Heart right ventricle (tissue), 16 donors: Measurements from ENCODE around the gene CDADC1. TPM values are rescaled to one million over a fixed set of nuclear protein-coding genes. Genes with fewer than 3 reads are reported as not detected.

Experiments used
- ATAC-seq, 8 donors: fragments of 200-7000 bp; cut with Tn5 transposase; one replicate each; pipeline ENCODE4 v1.9.1; 2020; ENCODE audit warnings: mild to moderate bottlenecking in 8 of 8, moderate library complexity in 8 of 8, moderate number of reproducible peaks in 1 of 8
- DNase-seq, 2 donors: peaks; one replicate each; pipeline ENCODE4 v3.0.0-alpha.2; 2020
- H3K27ac ChIP-seq, 10 donors: fragments of 200-600 bp; sonication (generic) in 2 of 10; one replicate each; pipeline versions ENCODE4 v1.5.0 to v1.8.0; 2020 to 2022; ENCODE audit warnings: mild to moderate bottlenecking in 3 of 10
- H3K27me3 ChIP-seq, 7 donors: fragments of 200-600 bp; one replicate each; pipeline ENCODE4 v1.8.0; 2021 to 2022; ENCODE audit warnings: mild to moderate bottlenecking in 2 of 7
- H3K36me3 ChIP-seq, 9 donors: fragments of 200-600 bp; sonication (generic) in 1 of 9; one replicate each; pipeline versions ENCODE4 v1.5.0 to v1.8.0; 2020 to 2022; ENCODE audit warnings: mild to moderate bottlenecking in 2 of 9
- H3K4me1 ChIP-seq, 9 donors: fragments of 200-600 bp; sonication (generic) in 1 of 9; one replicate each; pipeline versions ENCODE4 v1.5.0 to v1.8.0; 2020 to 2022; ENCODE audit warnings: mild to moderate bottlenecking in 4 of 9
- H3K4me3 ChIP-seq, 10 donors: fragments of 200-600 bp; sonication (generic) in 2 of 10; one replicate each; pipeline versions ENCODE4 v1.5.0 to v1.8.0; 2020 to 2022; ENCODE audit warnings: mild to moderate bottlenecking in 7 of 10, moderate library complexity in 2 of 10
- H3K9me3 ChIP-seq, 11 donors: fragments of 200-600 bp in 10 of 11; sonication (generic) in 2 of 11; one replicate each; pipeline versions ENCODE4 v1.5.0 to v1.8.0; 2013 to 2022; ENCODE audit warnings: mild to moderate bottlenecking in 2 of 11, control low read depth in 1 of 11, moderate library complexity in 1 of 11
- CTCF ChIP-seq, 9 donors: fragments of 200-600 bp; sonication (generic) in 2 of 9; IDR thresholded peaks; one replicate each; pipeline versions ENCODE4 v1.5.0 to v1.8.0; 2021 to 2022; ENCODE audit warnings: antibody characterized with exemption in 9 of 9, mild to moderate bottlenecking in 5 of 9, moderate library complexity in 1 of 9
- WGBS, 2 donors: extraction: QIAGEN DNeasy Blood & Tissue Kit; methylation state at CpG; one replicate each; pipeline ENCODE4 v1.1.7; 2013; ENCODE audit warnings: inconsistent platforms in 1 of 2; 5-methylcytosine and 5-hydroxymethylcytosine counted together
- intact Hi-C, 10 donors: fragments of 100-400 bp; cut with DNase I; formaldehyde crosslinking; loops; one replicate each; pipeline versions ENCODE4 v1.11.1 to v1.14.2; 2022
- polyA plus RNA-seq, 2 donors: library from polyadenylated mRNA; stranded (reverse); fragments of 200-250 nt; gene quantifications; one replicate each; pipeline ENCODE4 v1.2.3, GENCODE V29; 2013
- total RNA-seq, 10 donors: library from RNA; stranded (reverse); fragmentation: NEBNext Ultra II Directional in 3 of 10; extraction: Animal tissue kit (Norgen Biotek cat#: 25700) in 3 of 10; gene quantifications; one replicate each; pipeline versions ENCODE4 v1.2.1 to v1.2.4, GENCODE V29; 2021 to 2023
- donor health status: Arrhythmogenic right ventricular cardiomyopathy.
- donor health status: ischemic (EF 13 %, LVEDD 7.1; RV severe dilation, severe dysfunction).
- donor health status: healthy with polysubstance abuse.
- donor health status: DM: no; HTN: yes; CAD: no.
- donor health status: DM: no; HTN: no; CAD: no.
- donor health status: ischemic (EF 25% LVEDD 6.9; RV normal size, moderate dysfunction).
- donor health status: ischemic (EF 25% LVEDD 5.7; RV mildly dilated, moderate dysfunction).
- donor health status: healthy.
- donor health status: DM: yes; HTN: yes; CAD: no.
- donor health status: Ischemic cardiomyopathy.
- donor health status: ischemic (EF 35%, LVEDD 5.7; RV mildly dilated, moderate dysfunction).
- donor health status: nonischemic (EF 11% LVEDD 7.7; RV severe dilation, severe dysfunction).
- donor health status: DM: yes; HTN: yes; CAD: no.
- donor health status: PGD.
- donor health status: ischemic (EF 29% LVEDD 5.4; RV normal size, mild dysfunction).
- donor health status: nonischemic (EF 23%, LVEDD 6.1; RV moderate dilation, normal function).

Gene CDADC1
- total and polyA plus RNA-seq, 12 donors, result 4.9 to 12.7 (median 8.9) TPM

DNA sequence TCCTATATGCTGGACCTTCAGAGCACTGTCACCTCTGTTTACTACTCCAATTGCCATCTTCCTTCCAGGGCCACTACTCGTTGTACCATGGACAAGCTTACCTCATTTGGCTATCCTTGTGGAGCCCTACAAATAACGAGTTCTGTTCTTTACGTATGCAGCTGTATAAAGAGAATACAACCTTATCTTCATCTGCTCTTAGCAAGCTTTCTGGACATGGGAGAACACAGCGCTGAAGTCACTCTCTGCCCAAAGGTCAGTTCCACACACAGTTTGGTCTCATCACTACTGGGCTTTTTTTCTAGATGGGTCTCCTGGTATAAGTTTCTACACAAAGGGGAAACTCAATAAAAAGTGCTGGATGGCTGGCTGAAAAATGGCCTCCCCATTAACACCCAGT lies 88.9 kb downstream of the CDADC1 start:
- no peak overlapping the region for H3K27ac ChIP-seq
- H3K36me3 ChIP-seq, result peaks cover 0 to 23% (median 0%) of the 10 kb centered on the region in 9 donors
- DNase-seq (no peak), ATAC-seq (no peak)
- no peak overlapping the region for H3K4me3 ChIP-seq
- WGBS, 2 donors, result 78 to 86% methylated on average over 4 of the region's 4 CpGs
- no peak for TF ChIP-seq CTCF (IDR thresholded peaks at IDR 0.05)
- H3K9me3 ChIP-seq, result no peaks in the 10 kb centered on the region
- H3K27me3 ChIP-seq, result no peaks in the 10 kb centered on the region
- H3K4me1 ChIP-seq, result no peaks in the 10 kb centered on the region
- intact Hi-C loops, result no loop called here

GRCh38 chr13:49340161-49340560 lies 92.4 kb downstream of the CDADC1 start:
- WGBS, 2 donors, result 79 to 88% methylated on average over 10 of the region's 10 CpGs
- no peak for TF ChIP-seq CTCF (IDR thresholded peaks at IDR 0.05)
- intact Hi-C loops, result loop anchor here in 1 of 10 donors (5.0 kb wide), 1 partner anchor 827 kb away; no protein-coding TSS in a partner anchor
- no peak overlapping the region for H3K27ac ChIP-seq
- H3K4me1 ChIP-seq, result no peaks in the 10 kb centered on the region
- H3K4me3 ChIP-seq, result no peak overlapping the region
- H3K36me3 ChIP-seq, result peaks cover 0 to 32% (median 0%) of the 10 kb centered on the region in 9 donors
- ATAC-seq (peak in 3 of 8 donors; percentile 22 to 59 (median 24)), DNase-seq (no peak)
- H3K27me3 ChIP-seq, result no peaks in the 10 kb centered on the region
- no peaks in the 10 kb centered on the region for H3K9me3 ChIP-seq

DNA sequence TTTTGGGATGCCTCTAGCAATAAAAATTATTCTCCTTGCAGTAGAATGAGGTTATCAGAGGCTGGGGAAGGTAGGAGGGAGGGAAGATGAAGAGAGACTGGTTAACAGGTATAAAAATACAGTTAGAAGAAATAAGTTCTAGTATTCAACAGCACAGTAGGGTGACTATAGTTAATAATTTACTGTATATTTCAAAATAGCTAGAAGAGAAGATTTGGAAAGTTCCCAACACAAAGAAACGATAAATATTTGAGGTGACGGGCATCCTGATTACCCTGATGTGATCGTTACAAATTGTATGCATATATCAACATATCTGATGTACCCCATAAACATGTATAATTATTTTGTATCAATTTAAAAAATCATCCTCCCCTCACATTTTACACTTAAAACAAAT lies 93.8 kb downstream of the CDADC1 start:
- intact Hi-C loops, result loop anchor here in 1 of 10 donors (5.0 kb wide), 1 partner anchor 826 kb away; no protein-coding TSS in a partner anchor
- Histone ChIP-seq H3K9me3 (no peaks in the 10 kb centered on the region), H3K27me3 (no peaks in the 10 kb centered on the region), H3K36me3 (peaks cover 0 to 30% (median 0%) of the 10 kb centered on the region in 9 donors), H3K4me3 (no peak overlapping the region), H3K27ac (no peak overlapping the region), H3K4me1 (peaks cover 0 to 2% (median 0%) of the 10 kb centered on the region in 9 donors)
- no peak for DNase-seq
- 95 to 97% methylated on average over 3 of the region's 3 CpGs for WGBS, 2 donors
- no peak for ATAC-seq
- no peak for TF ChIP-seq CTCF (IDR thresholded peaks at IDR 0.05)

GRCh38 chr13:49341941-49342340 lies 94.2 kb downstream of the CDADC1 start:
- no peaks in the 10 kb centered on the region for H3K9me3 ChIP-seq
- no peak overlapping the region for H3K4me3 ChIP-seq
- peaks cover 0 to 6% (median 0%) of the 10 kb centered on the region in 9 donors for H3K4me1 ChIP-seq
- H3K27me3 ChIP-seq, result no peaks in the 10 kb centered on the region
- intact Hi-C loops, result loop anchor here in 1 of 10 donors (5.0 kb wide), 1 partner anchor 825 kb away; no protein-coding TSS in a partner anchor
- no peak overlapping the region for H3K27ac ChIP-seq
- ATAC-seq (no peak), DNase-seq (no peak)
- peaks cover 0 to 29% (median 0%) of the 10 kb centered on the region in 9 donors for H3K36me3 ChIP-seq
- TF ChIP-seq CTCF (IDR thresholded peaks at IDR 0.05), result no peak
